HFFc6 (cell line): ENCODE results near the gene CCDC71L. TPM values are rescaled to one million over a fixed set of nuclear protein-coding genes. Genes with fewer than 3 reads are reported as not detected.

Experiments used
- DNase-seq: peaks from one replicate; pipeline ENCODE4 v3.0.0-alpha.2; 2018
- H3K27ac Mint-ChIP-seq: 2 replicates; pipeline ENCODE4 v1.8.0; 2020; ENCODE audit warnings: mild to moderate bottlenecking, mixed read lengths
- H3K27me3 Mint-ChIP-seq: 2 replicates; pipeline ENCODE4 v1.8.0; 2021; ENCODE audit warnings: mild to moderate bottlenecking, moderate library complexity, mixed read lengths; ENCODE audit not compliant: insufficient read depth
- H3K36me3 Mint-ChIP-seq: 2 replicates; pipeline ENCODE4 v1.8.0; 2021; ENCODE audit warnings: low read depth, mixed read lengths
- H3K4me1 Mint-ChIP-seq: 2 replicates; pipeline ENCODE4 v1.8.0; 2020; ENCODE audit warnings: low read depth, mixed read lengths
- H3K4me3 Mint-ChIP-seq: 2 replicates; pipeline ENCODE4 v1.8.0; 2020; ENCODE audit warnings: mild to moderate bottlenecking, moderate library complexity, mixed read lengths
- H3K9me3 Mint-ChIP-seq: 2 replicates; pipeline ENCODE4 v1.8.0; 2020; ENCODE audit warnings: mild to moderate bottlenecking, mixed read lengths
- CTCF ChIP-seq: fragments of 200-600 bp; sonication (generic); IDR thresholded peaks from 2 replicates; pipeline ENCODE4 v1.5.0; 2021; ENCODE audit warnings: antibody characterized with exemption, mild to moderate bottlenecking
- total RNA-seq, 6 experiments: library from RNA; stranded (reverse); fragmentation: NEBNext Ultra II Directional; extraction: Animal tissue kit (Norgen Biotek cat#: 25700); gene quantifications; 2 replicates in 1 of 6; 3 replicates in 5 of 6; pipeline ENCODE4 v1.2.3, GENCODE V29; 2021

Gene CCDC71L
- total RNA-seq, 6 experiments from 2014 or later, result 109 to 154 (median 119) TPM

GRCh38 chr7:106620034-106620433 lies 40.9 kb downstream of the CCDC71L start:
- no peak for TF ChIP-seq CTCF
- Mint-ChIP-seq H3K27me3 (no peaks in the 10 kb centered on the region), H3K4me1 (peaks cover 49% of the 10 kb centered on the region), H3K27ac (no peak overlapping the region), H3K4me3 (no peak overlapping the region), H3K9me3 (peaks cover 16% of the 10 kb centered on the region), H3K36me3 (peaks cover 22% of the 10 kb centered on the region)
- DNase-seq, result no peak

- TF ChIP-seq CTCF, result no peak
- Mint-ChIP-seq H3K4me3 (no peak overlapping the region), H3K9me3 (peaks cover 16% of the 10 kb centered on the region), H3K27me3 (no peaks in the 10 kb centered on the region), H3K36me3 (peaks cover 22% of the 10 kb centered on the region), H3K4me1 (peaks cover 41% of the 10 kb centered on the region), H3K27ac (no peak overlapping the region)
- no peak for DNase-seq
These were observed 41.7 kb downstream of the CCDC71L start for GRCh38 chr7:106619213-106619612.

GRCh38 chr7:106618480-106618879 lies 42.5 kb downstream of the CCDC71L start:
- Mint-ChIP-seq H3K9me3 (peaks cover 16% of the 10 kb centered on the region), H3K4me3 (no peak overlapping the region), H3K36me3 (peaks cover 22% of the 10 kb centered on the region), H3K27ac (no peak overlapping the region), H3K27me3 (no peaks in the 10 kb centered on the region), H3K4me1 (peaks cover 33% of the 10 kb centered on the region)
- no peak for TF ChIP-seq CTCF
- peak; percentile 38 for DNase-seq

GRCh38 chr7:106617860-106618259 lies 43.1 kb downstream of the CCDC71L start:
- H3K4me1 Mint-ChIP-seq, result peaks cover 27% of the 10 kb centered on the region
- no peak for TF ChIP-seq CTCF
- no peak overlapping the region for H3K27ac Mint-ChIP-seq
- no peaks in the 10 kb centered on the region for H3K27me3 Mint-ChIP-seq
- no peak overlapping the region for H3K4me3 Mint-ChIP-seq
- peaks cover 16% of the 10 kb centered on the region for H3K9me3 Mint-ChIP-seq
- no peak for DNase-seq
- H3K36me3 Mint-ChIP-seq, result peaks cover 25% of the 10 kb centered on the region

GRCh38 chr7:106616708-106617051 lies 44.3 kb downstream of the CCDC71L start:
- H3K27me3 Mint-ChIP-seq, result no peaks in the 10 kb centered on the region
- peaks cover 5% of the 10 kb centered on the region for H3K9me3 Mint-ChIP-seq
- DNase-seq, result no peak
- no peak for TF ChIP-seq CTCF
- peak overlapping the region; percentile 19; the same call in 1 of the 2 replicates for H3K4me3 Mint-ChIP-seq
- H3K27ac Mint-ChIP-seq, result peak overlapping the region; percentile 66
- H3K4me1 Mint-ChIP-seq, result peaks cover 21% of the 10 kb centered on the region
- H3K36me3 Mint-ChIP-seq, result peaks cover 25% of the 10 kb centered on the region
